HuH-7 (cell line): Measurements from ENCODE around the gene PRDM16.

Experiments used
- DNase-seq: peaks from one replicate; pipeline ENCODE4 v3.0.0; 2011; ENCODE audit warnings: low spot score

The PRDM16 gene

GRCh38 chr1:3324704-3325535 is 255.9 kb downstream of the PRDM16 start:
- DNase-seq = no peak

- peak; percentile 79 for DNase-seq
These were observed 257.7 kb downstream of the PRDM16 start for GRCh38 chr1:3326516-3327388.

DNA sequence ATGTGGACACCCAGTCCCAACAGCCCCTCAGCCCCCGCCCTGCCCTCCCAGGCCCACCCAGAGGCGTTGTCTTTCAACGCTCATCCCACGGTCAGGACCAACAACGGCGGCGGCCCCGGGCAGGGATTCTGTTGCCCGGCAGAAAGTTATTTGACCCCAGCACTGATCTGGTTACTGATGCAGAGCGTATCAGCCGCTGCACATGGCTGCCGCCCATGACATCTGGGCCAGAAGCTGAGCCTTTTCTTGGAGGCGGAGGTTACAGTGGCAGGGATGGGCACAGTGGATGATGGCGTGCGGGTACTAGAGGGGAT is 258.3 kb downstream of the PRDM16 start:
- no peak for DNase-seq

DNA sequence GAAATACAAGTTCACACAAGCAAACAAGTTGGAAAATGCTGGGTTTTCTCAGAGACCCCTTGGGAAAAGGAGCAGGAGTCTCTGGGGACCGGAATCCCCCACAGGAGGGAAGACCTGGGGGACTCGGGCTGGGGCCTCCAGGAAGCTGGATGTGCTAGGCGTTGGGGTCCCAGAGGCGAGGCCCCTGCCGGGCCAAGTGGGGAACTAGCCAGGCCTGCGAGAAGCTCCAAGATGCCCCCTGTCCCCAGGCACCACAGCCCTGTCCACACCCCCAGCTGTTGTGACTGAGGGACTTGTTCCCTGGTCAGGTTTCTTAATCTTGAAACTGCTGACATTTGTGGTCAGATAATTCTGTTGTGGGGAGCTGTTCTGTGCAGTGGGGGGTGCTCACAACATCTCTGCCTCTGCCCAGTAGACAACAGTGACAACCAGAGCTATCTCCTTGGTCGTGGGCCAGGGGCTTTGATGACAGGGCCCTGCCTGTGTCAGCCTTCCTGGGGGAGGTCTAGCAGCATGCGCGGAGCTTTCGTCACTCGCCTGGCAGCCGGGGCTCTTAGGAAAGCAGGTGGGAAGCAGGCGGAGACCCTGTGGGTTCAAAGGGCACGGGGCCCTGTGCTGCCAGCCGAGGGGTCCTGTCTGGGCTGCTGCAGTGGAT is 259.1 kb downstream of the PRDM16 start:
- no peak for DNase-seq

DNA sequence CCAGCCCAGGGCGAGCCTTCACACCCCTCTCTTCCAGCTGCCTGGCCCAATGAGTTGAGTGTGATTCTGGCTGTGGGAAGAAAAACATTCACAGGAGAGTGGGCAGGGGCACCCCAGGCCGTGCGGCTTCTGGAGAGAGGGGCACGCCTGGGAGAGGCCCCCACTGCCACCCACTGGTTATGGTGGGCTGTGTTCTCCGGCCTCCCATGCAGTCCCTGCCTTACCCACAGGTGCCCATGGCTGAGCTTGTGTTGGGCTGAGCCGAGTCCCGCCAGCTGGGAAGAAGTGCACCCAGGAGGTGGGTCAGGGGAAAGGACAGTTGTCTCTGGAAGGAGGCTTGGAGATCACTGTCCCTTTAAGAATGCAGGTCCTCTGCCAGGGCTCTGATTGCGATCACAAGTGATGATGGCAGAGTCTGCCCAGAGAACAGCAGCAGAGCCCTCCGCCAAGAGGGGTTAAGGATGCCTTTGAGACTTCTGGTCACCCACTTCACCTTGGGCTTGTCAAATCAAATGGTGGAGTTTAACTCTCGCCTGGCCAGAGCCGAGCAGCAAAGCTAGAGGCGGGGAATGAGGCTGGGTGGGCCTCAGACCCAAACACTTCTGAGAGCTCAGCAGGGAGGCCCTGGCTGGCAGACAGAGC is 260.8 kb downstream of the PRDM16 start:
- DNase-seq = no peak

DNA sequence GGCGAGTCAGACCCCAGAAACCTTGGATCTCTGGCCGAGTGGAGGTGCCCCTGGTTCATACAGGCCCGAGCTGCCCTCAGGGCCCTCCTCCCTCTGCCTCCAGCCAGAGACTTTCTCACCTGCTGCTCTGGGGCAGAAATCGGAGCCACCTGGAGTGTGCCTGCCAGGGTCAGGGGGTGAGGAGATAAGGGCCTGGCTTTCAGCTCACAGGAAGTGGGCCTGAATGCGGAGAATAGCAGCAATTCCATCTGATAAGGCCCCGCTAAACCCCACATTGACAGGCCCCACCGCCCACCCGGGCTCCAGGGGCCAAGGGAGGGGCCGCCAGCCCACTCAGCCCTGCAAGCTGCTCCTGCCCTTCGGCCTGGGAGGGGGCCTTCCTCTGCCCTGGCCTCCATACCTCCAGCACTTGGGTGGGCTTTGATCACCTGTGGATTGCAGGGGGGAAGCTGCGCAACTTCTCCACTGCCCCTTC is 261.8 kb downstream of the PRDM16 start:
- no peak for DNase-seq

- no peak for DNase-seq
These were observed 262.6 kb downstream of the PRDM16 start for GRCh38 chr1:3331564-3331963.

- DNase-seq = no peak
These were observed 263.0 kb downstream of the PRDM16 start for GRCh38 chr1:3332043-3332442.

- no peak for DNase-seq
These were observed 263.7 kb downstream of the PRDM16 start for GRCh38 chr1:3332662-3333061.

DNA sequence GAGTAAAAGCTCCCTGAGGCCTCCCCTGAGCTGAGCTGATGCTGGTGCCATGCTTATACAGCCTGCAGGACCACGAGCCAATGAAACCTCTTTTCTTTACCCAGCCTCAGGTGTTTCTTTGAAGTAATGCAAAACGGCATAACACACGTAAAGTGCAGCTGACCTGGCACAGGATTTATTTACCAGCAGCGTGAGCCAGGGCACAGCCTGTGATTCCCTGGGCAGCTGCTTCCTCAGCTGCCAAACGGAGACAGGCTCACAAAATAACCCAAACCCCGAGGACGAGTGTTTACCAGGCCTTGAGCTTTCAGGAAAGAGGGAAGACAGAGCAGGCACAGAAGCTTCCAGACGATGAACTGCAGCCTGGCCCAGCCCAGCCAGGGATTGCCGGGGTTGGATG is 264.9 kb downstream of the PRDM16 start:
- DNase-seq = no peak

GRCh38 chr1:3334366-3334765 is 265.4 kb downstream of the PRDM16 start:
- no peak for DNase-seq

DNA sequence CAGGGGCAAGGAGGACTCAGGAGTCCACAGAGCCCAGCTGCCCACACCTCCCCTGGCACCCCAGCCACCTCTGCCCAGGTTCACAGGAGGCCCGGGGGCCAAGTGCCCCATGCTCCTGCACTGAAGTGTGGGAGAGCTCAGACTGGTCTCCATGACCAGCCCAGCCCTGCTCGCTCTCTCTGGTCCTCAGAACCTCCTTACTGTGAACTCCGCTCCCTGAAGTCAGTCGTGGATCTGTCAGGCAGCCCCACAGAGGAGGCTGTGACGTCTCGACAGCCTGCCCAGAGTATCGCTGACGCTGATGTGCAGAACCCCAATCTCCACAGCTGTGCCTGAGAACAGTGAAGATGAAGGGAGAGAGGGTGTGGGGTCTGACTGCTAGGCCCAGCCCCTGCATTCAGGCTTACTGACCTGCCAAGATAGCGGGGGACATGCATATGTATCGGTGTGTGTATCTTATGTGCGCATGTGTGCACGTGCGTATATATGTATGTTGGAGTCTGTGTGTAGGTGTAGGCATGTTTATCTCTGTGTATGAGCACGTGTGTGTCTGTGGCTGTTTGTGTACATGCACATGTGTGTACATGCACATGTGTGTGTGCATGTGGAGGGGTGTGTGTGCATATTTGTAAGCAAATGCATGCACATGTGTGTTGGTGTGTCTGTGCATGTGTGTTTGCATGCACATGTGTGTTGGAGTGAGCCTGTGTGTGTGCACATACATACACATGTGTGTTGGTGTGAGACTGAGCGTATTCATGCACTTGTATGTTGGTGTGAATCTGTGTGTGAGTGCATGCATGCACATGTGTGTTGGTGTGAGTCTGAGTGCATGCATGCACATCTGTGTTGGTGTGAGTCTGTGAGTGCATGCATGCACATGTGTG is 267.0 kb downstream of the PRDM16 start:
- no peak for DNase-seq

- no peak for DNase-seq
These were observed 267.9 kb downstream of the PRDM16 start for GRCh38 chr1:3336641-3337630.

GRCh38 chr1:3337798-3338724 is 269.1 kb downstream of the PRDM16 start:
- DNase-seq = no peak

- no peak for DNase-seq
These were observed 269.7 kb downstream of the PRDM16 start for GRCh38 chr1:3338725-3339070.

DNA sequence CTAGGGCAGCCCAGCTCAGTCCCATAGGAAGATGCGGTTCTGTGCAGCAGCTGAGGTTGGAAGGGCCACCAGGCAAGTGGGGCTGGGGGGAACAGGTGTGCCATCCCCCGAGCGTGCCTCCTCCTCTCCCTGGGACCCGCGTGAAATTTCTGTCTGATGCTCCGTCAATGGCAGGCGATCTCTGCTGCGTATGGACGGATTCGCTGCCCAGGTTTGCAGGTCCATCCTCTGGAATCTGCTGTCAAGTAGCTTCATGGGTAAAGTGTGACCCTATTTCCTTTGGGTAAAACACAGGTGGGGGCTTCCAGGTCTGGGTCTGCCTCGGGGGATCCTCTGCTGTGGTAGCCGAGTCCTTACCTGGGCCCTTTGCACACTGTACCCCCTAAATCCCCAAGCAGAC is 270.9 kb downstream of the PRDM16 start:
- no peak for DNase-seq

DNA sequence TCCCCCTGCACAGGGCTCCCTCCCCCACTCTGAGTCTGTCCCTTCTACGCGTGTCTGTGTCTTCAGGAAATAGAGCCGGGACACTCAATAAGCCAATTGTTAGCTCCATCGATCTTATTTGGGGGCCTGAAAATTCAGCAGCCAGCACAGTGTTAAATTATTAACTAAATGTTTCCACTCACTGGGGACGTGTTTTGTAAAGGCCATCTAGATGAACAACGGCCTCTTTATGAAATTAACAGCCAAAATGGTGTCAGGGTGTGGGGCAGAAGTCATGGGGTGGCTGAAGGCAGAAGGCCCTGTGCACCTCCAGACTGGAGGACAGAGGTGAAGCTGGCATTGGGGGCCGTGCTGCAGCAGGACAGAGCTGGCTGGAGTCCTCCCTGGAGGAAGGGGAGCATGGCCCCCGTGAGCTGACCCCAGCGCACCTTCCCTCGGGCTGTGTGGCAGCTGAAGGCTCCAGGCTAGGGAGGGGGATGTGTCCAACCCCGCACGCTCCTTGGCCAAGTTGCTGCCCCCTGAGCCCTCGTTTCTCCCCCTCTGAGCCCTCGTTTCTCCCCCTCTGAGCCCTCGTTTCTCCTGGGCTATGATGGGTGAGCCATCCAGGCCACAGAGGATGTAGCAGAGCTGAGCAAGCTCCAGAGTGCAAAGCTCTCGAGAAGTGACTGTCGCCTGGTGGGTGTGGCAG is 271.7 kb downstream of the PRDM16 start:
- peak; percentile 76 for DNase-seq

DNA sequence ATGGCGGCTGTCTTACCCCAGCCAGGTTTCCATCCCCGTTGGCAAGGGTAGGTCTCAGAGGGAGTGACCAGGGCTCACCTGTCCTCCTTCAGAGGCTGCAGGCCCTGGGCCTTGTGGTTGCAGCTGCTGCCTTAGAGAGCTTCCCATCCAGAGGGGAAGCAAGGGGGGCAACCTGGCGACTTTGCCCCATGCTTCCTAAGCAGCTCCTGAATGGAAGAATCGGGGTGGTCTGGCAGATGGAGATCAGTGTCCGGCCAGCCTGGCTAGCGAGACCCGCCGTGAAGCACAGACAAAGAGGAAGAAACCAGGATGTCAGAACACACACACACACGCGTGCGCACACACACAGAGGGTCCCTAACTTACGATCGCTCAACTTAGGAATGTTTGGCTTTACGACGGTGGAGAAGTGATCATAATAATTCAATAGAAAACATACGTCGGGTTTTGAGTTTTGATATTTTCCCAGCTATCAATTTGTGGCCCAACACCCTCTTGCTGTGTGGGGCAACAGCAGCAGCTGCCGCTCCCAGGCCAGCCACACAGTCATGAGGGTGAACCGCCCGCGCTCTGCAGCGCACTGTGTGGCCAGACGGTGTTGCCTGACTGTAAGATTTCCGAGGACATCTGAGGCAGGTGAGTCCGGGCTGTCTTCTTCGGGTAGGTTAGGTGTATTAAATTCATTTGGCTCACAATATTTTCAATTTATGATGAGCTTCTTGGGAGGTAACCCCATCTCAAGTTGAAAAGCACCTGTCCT is 272.4 kb downstream of the PRDM16 start:
- DNase-seq = no peak
